HAP-1 (cell line): ENCODE data around the gene ACTR1A.
"Not testable (repeated sequence)": the region's sequence is repeated elsewhere in the genome, so short reads cannot be mapped to it uniquely, and the experiment has no call there.

Experiments used
- DNase-seq, 2 experiments: peaks; one replicate each; pipeline ENCODE4 v3.0.0-alpha.2; 2016 to 2020; ENCODE audit warnings: low spot score in 2 of 2
- H3K27me3 ChIP-seq: fragments of 250-450 bp; sonication (Bioruptor Pico); 2 replicates; pipeline ENCODE4 v1.5.1; 2020; ENCODE audit warnings: low read depth, mild to moderate bottlenecking, moderate library complexity
- H3K36me3 ChIP-seq: fragments of 250-450 bp; sonication (Bioruptor Pico); replicated peaks from 2 replicates; pipeline ENCODE4 v1.5.1; 2020; ENCODE audit warnings: mild to moderate bottlenecking
- H3K4me1 ChIP-seq: fragments of 250-450 bp; sonication (Bioruptor Pico); 2 replicates; pipeline ENCODE4 v1.5.1; 2020; ENCODE audit warnings: mild to moderate bottlenecking
- H3K4me3 ChIP-seq: fragments of 250-450 bp; sonication (Bioruptor Pico); 2 replicates; pipeline ENCODE4 v1.5.1; 2020; ENCODE audit warnings: mild to moderate bottlenecking, moderate library complexity
- H3K9me3 ChIP-seq: fragments of 250-450 bp; sonication (Bioruptor Pico); 2 replicates; pipeline ENCODE4 v1.5.1; 2020; ENCODE audit warnings: mild to moderate bottlenecking, moderate library complexity
- in situ Hi-C: fragments of 300-500 bp; cut with MboI; formaldehyde crosslinking; loops from 3 replicates; pipeline ENCODE4 v1.14.3; 2020; ENCODE audit warnings: low sequenced_read_pairs, inconsistent platforms, mixed read lengths

The ACTR1A gene

DNA sequence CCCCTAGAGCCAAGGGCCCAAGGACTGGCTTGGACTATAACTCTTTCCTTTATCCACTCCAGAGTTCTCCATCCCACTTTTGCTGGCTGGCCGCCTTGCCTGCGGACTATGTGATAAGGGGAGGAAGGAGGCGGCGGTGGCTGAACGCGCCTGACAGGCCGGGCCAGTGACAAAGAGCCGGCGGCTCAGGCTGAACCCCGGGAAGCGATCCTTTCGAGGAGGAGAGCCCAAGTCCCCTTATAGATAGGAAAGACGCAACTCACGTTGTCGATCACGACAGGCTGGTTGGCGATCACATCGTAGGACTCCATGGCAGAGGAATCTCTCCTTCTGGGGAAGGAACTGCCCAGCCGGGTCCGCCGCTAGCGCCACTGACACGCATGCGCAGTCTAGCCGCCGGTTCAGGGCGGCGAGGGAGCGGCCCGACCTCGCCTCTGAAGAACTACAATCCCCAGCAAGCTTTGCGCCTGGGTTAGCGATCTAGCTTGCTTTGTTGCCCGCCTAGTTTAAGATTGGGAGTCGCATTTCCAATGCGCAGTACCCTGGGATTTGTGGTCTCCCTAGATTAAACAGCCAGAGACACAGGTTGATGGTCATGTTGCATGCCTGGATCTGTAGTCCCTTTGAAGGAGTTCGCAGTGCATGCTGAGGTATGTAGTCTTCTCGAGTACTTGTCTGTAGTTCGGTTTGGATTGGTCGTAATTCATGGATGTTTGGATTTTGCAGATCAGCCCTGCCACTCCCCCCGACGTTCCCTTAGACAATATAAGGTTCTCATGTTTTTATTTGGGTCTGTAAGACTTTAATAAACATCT is at the start of gene ACTR1A:
Gene ACTR1A, minus strand, starts transcription at position 376 of the 815 bp plus-strand sequence. Its CDS starts 65 bp downstream, at position 311.
- Histone ChIP-seq H3K4me3 (peak within 1 kb of the TSS; percentile 86), H3K4me1 (peaks cover 4% of the 10 kb centered on the region; the same call in 1 of the 2 replicates), H3K27me3 (no peaks in the 10 kb centered on the region), H3K9me3 (no peaks in the 10 kb centered on the region), H3K36me3 (no peaks in the 10 kb centered on the region)
- in situ Hi-C loops: no loop called here
- DNase-seq: peak; percentile 96 to 99

DNA sequence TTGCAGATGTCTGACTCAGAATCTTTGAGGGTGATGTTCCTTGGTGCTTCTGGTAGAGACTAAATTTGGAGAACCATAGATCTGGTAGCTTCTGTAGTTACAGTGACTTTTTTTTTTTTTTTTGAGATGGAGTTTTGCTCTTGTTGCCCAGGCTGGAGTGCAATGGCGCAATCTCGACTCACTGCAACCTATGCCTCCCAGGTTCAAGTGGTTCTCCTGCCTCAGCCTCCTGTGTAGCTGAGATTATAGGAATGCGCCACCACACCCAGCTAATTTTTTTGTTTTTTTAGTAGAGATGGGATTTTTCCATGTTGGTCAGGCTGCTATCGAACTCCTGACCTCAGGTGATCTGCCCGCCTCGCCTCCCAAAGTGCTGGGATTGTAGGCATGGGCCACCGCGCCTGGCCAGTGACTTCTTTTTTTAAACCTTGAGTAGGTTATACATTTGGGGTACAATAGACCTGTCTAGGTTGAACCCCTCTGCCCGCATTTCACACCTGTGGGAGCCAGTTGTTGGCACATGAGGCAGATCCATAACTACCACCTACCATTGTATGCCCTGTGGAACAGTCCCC is 48.2 kb upstream of the ACTR1A start:
- Histone ChIP-seq H3K36me3 (peaks cover 12% of the 10 kb centered on the region; the same call in 1 of the 2 replicates), H3K4me1 (no peaks in the 10 kb centered on the region), H3K27me3 (no peaks in the 10 kb centered on the region), H3K9me3 (no peaks in the 10 kb centered on the region), H3K4me3 (no peak overlapping the region)
- no peak for DNase-seq
- in situ Hi-C loops: no loop called here

- Histone ChIP-seq H3K4me3 (no peak overlapping the region), H3K9me3 (no peaks in the 10 kb centered on the region), H3K4me1 (no peaks in the 10 kb centered on the region), H3K36me3 (peaks cover 12% of the 10 kb centered on the region; the same call in 1 of the 2 replicates), H3K27me3 (no peaks in the 10 kb centered on the region)
- in situ Hi-C loops: no loop called here
- no peak for DNase-seq
These were observed 47.0 kb upstream of the ACTR1A start for GRCh38 chr10:102549549-102549948.

- Histone ChIP-seq H3K4me3 (no peak overlapping the region), H3K36me3 (peaks cover 12% of the 10 kb centered on the region; the same call in 1 of the 2 replicates), H3K4me1 (no peaks in the 10 kb centered on the region), H3K9me3 (no peaks in the 10 kb centered on the region), H3K27me3 (no peaks in the 10 kb centered on the region)
- in situ Hi-C loops: no loop called here
- DNase-seq: no peak
These were observed 44.3 kb upstream of the ACTR1A start for GRCh38 chr10:102546606-102547320.

DNA sequence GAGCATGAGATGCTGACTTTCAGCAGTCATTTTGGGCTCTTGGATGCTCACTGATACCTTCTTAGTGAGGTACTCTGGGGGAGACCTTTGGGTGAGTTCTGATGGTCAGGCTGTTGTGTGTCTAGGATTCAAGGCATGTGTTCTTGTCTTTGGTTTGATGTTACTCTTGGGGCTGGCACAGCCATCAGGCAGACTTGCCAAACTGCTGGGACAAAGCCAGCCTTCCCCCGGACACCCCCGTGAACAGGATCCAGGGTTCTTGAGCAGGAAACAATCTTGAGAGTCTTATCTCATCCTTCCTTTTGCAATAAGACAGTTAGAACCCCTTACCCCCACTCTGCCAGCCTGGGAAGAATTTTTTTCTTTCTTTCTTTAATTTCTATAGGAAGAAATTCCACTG is 43.5 kb upstream of the ACTR1A start:
- H3K9me3 ChIP-seq: no peaks in the 10 kb centered on the region
- no peak overlapping the region for H3K4me3 ChIP-seq
- H3K4me1 ChIP-seq: no peaks in the 10 kb centered on the region
- no peak for DNase-seq
- peaks cover 9% of the 10 kb centered on the region; the same call in 1 of the 2 replicates for H3K36me3 ChIP-seq
- no peaks in the 10 kb centered on the region for H3K27me3 ChIP-seq
- in situ Hi-C loops: no loop called here

- Histone ChIP-seq H3K9me3 (no peaks in the 10 kb centered on the region), H3K36me3 (peaks cover 7% of the 10 kb centered on the region; the same call in 1 of the 2 replicates), H3K27me3 (no peaks in the 10 kb centered on the region), H3K4me1 (no peaks in the 10 kb centered on the region), H3K4me3 (no peak overlapping the region)
- DNase-seq: no peak
- in situ Hi-C loops: no loop called here
These were observed 42.9 kb upstream of the ACTR1A start for GRCh38 chr10:102545265-102545871.

- H3K4me3 ChIP-seq: no peak overlapping the region
- in situ Hi-C loops: no loop called here
These were observed 40.4 kb upstream of the ACTR1A start for GRCh38 chr10:102542800-102543418.

DNA sequence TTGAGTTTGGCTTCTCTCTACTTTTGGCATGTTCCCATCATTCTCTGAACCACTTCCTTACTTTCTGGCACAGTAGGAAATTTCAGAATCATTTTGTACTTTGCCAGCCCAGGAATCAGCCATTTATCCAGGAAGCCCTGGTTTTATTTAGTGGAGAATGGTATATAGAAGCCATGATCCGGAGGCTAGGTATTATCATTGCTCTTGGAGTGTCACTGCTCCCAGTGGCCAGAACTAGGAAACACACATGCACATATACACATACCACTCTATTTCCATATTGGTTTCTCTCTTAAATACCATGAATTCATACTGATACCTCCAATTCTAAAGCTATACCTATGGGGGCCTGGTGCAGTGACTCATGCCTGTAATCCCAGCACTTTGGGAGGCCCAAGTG is 37.5 kb upstream of the ACTR1A start:
- Histone ChIP-seq H3K9me3 (no peaks in the 10 kb centered on the region), H3K27me3 (no peaks in the 10 kb centered on the region), H3K36me3 (no peaks in the 10 kb centered on the region; the same call in 1 of the 2 replicates), H3K4me1 (no peaks in the 10 kb centered on the region), H3K4me3 (no peak overlapping the region)
- in situ Hi-C loops: no loop called here
- DNase-seq: peak in 1 of 2 experiments; percentile 13

More at GRCh38 chr10:102542800-102543418, 40.4 kb upstream of the ACTR1A start:
- H3K4me1 ChIP-seq: no peaks in the 10 kb centered on the region
- H3K27me3 ChIP-seq: no peaks in the 10 kb centered on the region
- no peak for DNase-seq
- no peaks in the 10 kb centered on the region for H3K9me3 ChIP-seq
- H3K36me3 ChIP-seq: no peaks in the 10 kb centered on the region; the same call in 1 of the 2 replicates

- in situ Hi-C loops: no loop called here
- DNase-seq: no peak
- Histone ChIP-seq H3K4me1 (no peaks in the 10 kb centered on the region), H3K9me3 (no peaks in the 10 kb centered on the region), H3K27me3 (no peaks in the 10 kb centered on the region), H3K4me3 (no peak overlapping the region), H3K36me3 (no peaks in the 10 kb centered on the region; the same call in 1 of the 2 replicates)
These were observed 36.3 kb upstream of the ACTR1A start for GRCh38 chr10:102538811-102539210.

DNA sequence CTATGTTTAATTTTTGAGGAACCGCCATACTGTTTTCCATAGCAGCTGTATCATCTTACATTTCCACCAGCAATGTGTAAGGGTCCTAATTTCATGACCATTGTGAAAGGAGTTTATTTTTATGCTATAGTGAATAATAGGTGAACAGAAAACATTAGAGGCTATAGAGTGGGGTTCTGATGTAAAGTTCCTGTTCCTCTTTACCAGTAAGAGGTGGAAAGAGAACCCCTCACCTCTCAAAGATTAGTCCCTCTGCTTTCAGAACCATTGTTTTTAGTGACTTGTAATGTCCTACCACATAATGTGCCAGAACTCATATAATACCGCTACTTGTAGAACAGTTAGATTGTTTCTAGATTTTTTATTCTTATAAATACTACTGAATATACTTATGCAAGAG is 35.4 kb upstream of the ACTR1A start:
- no peaks in the 10 kb centered on the region for H3K9me3 ChIP-seq
- H3K4me3 ChIP-seq: no peak overlapping the region
- H3K36me3 ChIP-seq: no peaks in the 10 kb centered on the region
- H3K27me3 ChIP-seq: no peaks in the 10 kb centered on the region
- in situ Hi-C loops: no loop called here
- H3K4me1 ChIP-seq: no peaks in the 10 kb centered on the region
- no peak for DNase-seq

- no peak for DNase-seq
- Histone ChIP-seq H3K4me1 (no peaks in the 10 kb centered on the region), H3K9me3 (no peaks in the 10 kb centered on the region), H3K4me3 (no peak overlapping the region), H3K36me3 (no peaks in the 10 kb centered on the region), H3K27me3 (no peaks in the 10 kb centered on the region)
- in situ Hi-C loops: no loop called here
These were observed 34.9 kb upstream of the ACTR1A start for GRCh38 chr10:102537367-102537766.

DNA sequence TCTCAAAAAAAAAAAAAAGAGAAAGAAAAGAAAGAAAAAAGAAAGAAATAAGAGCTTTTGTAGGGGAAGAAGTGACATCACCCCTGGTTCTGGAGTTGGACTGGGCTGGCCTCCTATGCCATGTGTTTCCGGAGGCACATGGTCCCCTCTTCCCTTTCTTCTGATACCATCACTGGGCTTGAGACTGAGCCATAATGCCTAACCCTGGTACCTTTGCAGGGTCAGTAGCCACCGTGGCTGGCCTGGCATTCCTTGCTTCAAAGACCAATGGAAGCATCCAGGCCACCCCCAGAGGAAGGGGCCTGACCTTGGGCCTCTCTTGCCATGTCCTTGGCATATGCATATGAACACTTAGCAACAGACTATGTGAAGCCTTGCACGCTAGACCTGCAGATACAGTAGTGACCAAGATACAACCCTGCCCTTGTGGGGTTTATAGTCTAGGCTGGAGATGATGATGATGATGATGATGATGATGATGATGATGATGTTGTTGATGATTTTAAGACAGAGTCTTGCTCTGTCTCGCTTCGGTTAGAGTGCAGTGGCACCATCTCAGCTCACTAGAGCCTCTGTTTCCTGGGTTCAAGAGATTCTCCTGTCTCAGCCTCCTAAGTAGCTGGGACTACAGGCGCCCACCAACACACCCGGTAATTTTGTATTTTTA is 33.1 kb upstream of the ACTR1A start:
- no peaks in the 10 kb centered on the region for H3K4me1 ChIP-seq
- in situ Hi-C loops: no loop called here
- H3K4me3 ChIP-seq: no peak overlapping the region
- H3K36me3 ChIP-seq: no peaks in the 10 kb centered on the region
- no peak for DNase-seq
- H3K27me3 ChIP-seq: no peaks in the 10 kb centered on the region
- no peaks in the 10 kb centered on the region for H3K9me3 ChIP-seq

GRCh38 chr10:102534966-102535365 is 32.5 kb upstream of the ACTR1A start:
- H3K9me3 ChIP-seq, H3K27me3 ChIP-seq, in situ Hi-C loops, H3K4me3 ChIP-seq, H3K4me1 ChIP-seq, DNase-seq, H3K36me3 ChIP-seq: not testable (repeated sequence)
